HepG2 (cell line): Measurements from ENCODE around the gene CDC26. TPM values are rescaled to one million over a fixed set of nuclear protein-coding genes. Genes with fewer than 3 reads are reported as not detected.
A peak's percentile ranks its signal among the peaks of the same experiment; 100 is the strongest.

Experiments
- ADNP ChIP-seq: sonication (generic); formaldehyde crosslinking; IDR thresholded peaks from 2 replicates; pipeline ENCODE4 v1.4.0; 2020; ENCODE audit warnings: missing genetic modification reagents
- ARID4A ChIP-seq: sonication (generic); formaldehyde crosslinking; IDR thresholded peaks from 2 replicates; pipeline ENCODE4 v1.5.0; 2020; ENCODE audit warnings: mild to moderate bottlenecking, missing genetic modification reagents, borderline replicate concordance
- ATF7 ChIP-seq, 2 experiments: fragments of 450-650 bp in 1 of 2; sonication (generic) in 1 of 2; formaldehyde crosslinking in 1 of 2; IDR thresholded peaks; 2 replicates each; pipeline versions ENCODE4 v1.4.0 to v1.6.1; 2016 to 2020; ENCODE audit warnings: antibody characterized with exemption in 1 of 2, mild to moderate bottlenecking in 1 of 2, missing genetic modification reagents in 1 of 2
- GATAD1 ChIP-seq: IDR thresholded peaks from 2 replicates; pipeline ENCODE4 v1.6.1; 2016; ENCODE audit warnings: missing genetic modification reagents, missing compliant biosample characterization
- GPN1 ChIP-seq: sonication (generic); formaldehyde crosslinking; IDR thresholded peaks from 2 replicates; pipeline ENCODE4 v1.5.1; 2020; ENCODE audit warnings: missing genetic modification reagents, borderline replicate concordance
- JUND ChIP-seq: sonication (generic); formaldehyde crosslinking; IDR thresholded peaks from 2 replicates; pipeline ENCODE4 v1.8.0; 2022; ENCODE audit warnings: mild to moderate bottlenecking, missing genetic modification reagents
- KDM1A ChIP-seq: IDR thresholded peaks from 2 replicates; pipeline ENCODE4 v1.6.1; 2016; ENCODE audit warnings: missing compliant biosample characterization
- MTA1 ChIP-seq: sonication (generic); formaldehyde crosslinking; IDR thresholded peaks from 2 replicates; pipeline ENCODE4 v1.4.0; 2020; ENCODE audit warnings: missing genetic modification reagents, mild to moderate bottlenecking, borderline replicate concordance
- SOX6 ChIP-seq, 2 experiments: fragments of 450-650 bp in 1 of 2; sonication (generic) in 1 of 2; formaldehyde crosslinking in 1 of 2; IDR thresholded peaks; 2 replicates each; pipeline versions ENCODE4 v1.4.0 to v1.6.1; 2017 to 2020; ENCODE audit warnings: antibody characterized with exemption in 1 of 2, mild to moderate bottlenecking in 1 of 2, missing genetic modification reagents in 1 of 2
- SP4 ChIP-seq: sonication (generic); formaldehyde crosslinking; IDR thresholded peaks from 2 replicates; pipeline ENCODE4 v1.8.1; 2023; ENCODE audit warnings: mild to moderate bottlenecking, missing genetic modification reagents
- ZBTB7B ChIP-seq: sonication (generic); formaldehyde crosslinking; IDR thresholded peaks from 2 replicates; pipeline ENCODE4 v1.4.0; 2020; ENCODE audit warnings: missing genetic modification reagents
- ZKSCAN1 ChIP-seq: fragments of 150-350 bp; IDR thresholded peaks from 2 replicates; pipeline ENCODE4 v1.6.1; 2014; ENCODE audit warnings: low read length
- ZMYM2 ChIP-seq: sonication (generic); formaldehyde crosslinking; IDR thresholded peaks from 2 replicates; pipeline ENCODE4 v1.8.0; 2022; ENCODE audit warnings: mild to moderate bottlenecking, missing genetic modification reagents
- ZNF205 ChIP-seq: IDR thresholded peaks from 2 replicates; pipeline ENCODE4 v1.6.1; 2018; ENCODE audit warnings: missing biosample characterization, missing genetic modification reagents
- ZNF225 ChIP-seq: sonication (generic); formaldehyde crosslinking; IDR thresholded peaks from 2 replicates; pipeline ENCODE4 v1.4.0; 2020; ENCODE audit warnings: mild to moderate bottlenecking, missing genetic modification reagents
- ZNF512 ChIP-seq: sonication (generic); formaldehyde crosslinking; IDR thresholded peaks from 2 replicates; pipeline ENCODE4 v1.4.0; 2020; ENCODE audit warnings: mild to moderate bottlenecking, missing genetic modification reagents
- ZNF574 ChIP-seq: sonication (generic); formaldehyde crosslinking; IDR thresholded peaks from 2 replicates; pipeline ENCODE4 v1.4.0; 2020; ENCODE audit warnings: missing genetic modification reagents
- ZNF652 ChIP-seq: IDR thresholded peaks from 2 replicates; pipeline ENCODE4 v1.6.1; 2016; ENCODE audit warnings: low read depth, borderline replicate concordance
- ZNF747 ChIP-seq: sonication (generic); formaldehyde crosslinking; IDR thresholded peaks from 2 replicates; pipeline ENCODE4 v1.8.1; 2023; ENCODE audit warnings: missing genetic modification reagents, mild to moderate bottlenecking, borderline replicate concordance
- ZNF776 ChIP-seq: sonication (generic); formaldehyde crosslinking; IDR thresholded peaks from 2 replicates; pipeline ENCODE4 v1.4.0; 2020; ENCODE audit warnings: mild to moderate bottlenecking, missing genetic modification reagents
- polyA plus RNA-seq, 8 experiments: library from polyadenylated mRNA; depleted of rRNA in 3 of 8; stranded (reverse) in 7 of 8; unstranded in 1 of 8; fragments of >200 nt; fragmentation: Illumina TruSeq in 4 of 8; extraction: Trizol in 4 of 8; gene quantifications; 2 replicates each; pipeline versions ENCODE4 v1.2.1 to v1.2.3, GENCODE V29; 2011 to 2016; ENCODE audit warnings: low read depth in 4 of 8, missing spikeins in 1 of 8, mixed read lengths in 1 of 8; ENCODE audit not compliant: insufficient read depth in 1 of 8
- total RNA-seq, 5 experiments: library from RNA; depleted of rRNA; stranded (reverse); fragments of >200 nt; fragmentation: Illumina TruSeq; extraction: Trizol; gene quantifications; 2 replicates each; pipeline ENCODE4 v1.2.3, GENCODE V29; 2016; ENCODE audit warnings: low read depth in 1 of 5

Gene CDC26
- total and polyA plus RNA-seq, 2 of the 13 experiments (the other 11 are each of a cell fraction or from before 2014, with no cell fraction given): 26.6 to 57.9 TPM

GRCh38 chr9:113302792-113303418 is 27.5 kb upstream of the CDC26 start, which contains the start of gene RNF183 (continued):
- TF ChIP-seq ARID4A (CRISPR knock-in tag) (0 out of 2 replicates have a peak, but pooled peaks have one; percentile 30), ATF7 (IDR thresholded peaks at IDR 0.05) (no peak), ATF7 (CRISPR knock-in tag; IDR thresholded peaks at IDR 0.05) (0 out of 2 replicates have a peak, but pooled peaks have one; percentile 40), ZMYM2 (CRISPR knock-in tag) (peak; percentile 90), SP4 (CRISPR knock-in tag) (no peak), ZNF205 (CRISPR knock-in tag) (0 out of 2 replicates have a peak, but pooled peaks have one; percentile 25), SOX6 (IDR thresholded peaks at IDR 0.05) (no peak), SOX6 (CRISPR knock-in tag; IDR thresholded peaks at IDR 0.05) (peak; percentile 56; the same call in 1 of the 2 replicates), ADNP (CRISPR knock-in tag) (peak; percentile 64; the same call in 1 of the 2 replicates), ZKSCAN1 (no peak), ZNF512 (CRISPR knock-in tag) (0 out of 2 replicates have a peak, but pooled peaks have one; percentile 13), KDM1A (CRISPR knock-in tag) (peak; percentile 78), ZNF225 (CRISPR knock-in tag) (no peak), MTA1 (CRISPR knock-in tag) (peak; percentile 80), GPN1 (no peak), ZNF776 (CRISPR knock-in tag) (peak; percentile 51; the same call in 1 of the 2 replicates), ZNF574 (CRISPR knock-in tag) (peak; percentile 26), ZNF747 (CRISPR knock-in tag) (no peak; the same call in 1 of the 2 replicates), ZBTB7B (CRISPR knock-in tag) (0 out of 2 replicates have a peak, but pooled peaks have one; percentile 30), ZNF652 (CRISPR knock-in tag) (no peak), GATAD1 (CRISPR knock-in tag) (no peak), JUND (CRISPR knock-in tag) (0 out of 2 replicates have a peak, but pooled peaks have one; percentile 46)
